Ishikawa (cell line): ENCODE results near the gene AKAP1.

Experiments used
- CEBPB ChIP-seq: IDR thresholded peaks from 2 replicates; pipeline ENCODE4 v1.6.1; 2012
- CREB1 ChIP-seq: IDR thresholded peaks from 2 replicates; pipeline ENCODE4 v1.6.1; 2012; ENCODE audit warnings: low read depth
- EGR1 ChIP-seq: IDR thresholded peaks from 2 replicates; pipeline ENCODE4 v1.6.1; 2012
- EP300 ChIP-seq: IDR thresholded peaks from 2 replicates; pipeline ENCODE4 v1.6.1; 2012; ENCODE audit warnings: borderline replicate concordance
- FOXM1 ChIP-seq: IDR thresholded peaks from 2 replicates; pipeline ENCODE4 v1.6.1; 2012; ENCODE audit warnings: low read depth, borderline replicate concordance
- MAX ChIP-seq: IDR thresholded peaks from 2 replicates; pipeline ENCODE4 v1.6.1; 2012
- NFIC ChIP-seq: IDR thresholded peaks from 2 replicates; pipeline ENCODE4 v1.6.1; 2012
- RAD21 ChIP-seq: IDR thresholded peaks from 2 replicates; pipeline ENCODE4 v1.6.1; 2012; ENCODE audit warnings: low read depth
- REST ChIP-seq: IDR thresholded peaks from 2 replicates; pipeline ENCODE4 v1.6.1; 2012; ENCODE audit warnings: low read depth, mild to moderate bottlenecking
- TAF1 ChIP-seq: IDR thresholded peaks from 2 replicates; pipeline ENCODE4 v1.6.1; 2012; ENCODE audit warnings: low read depth, mild to moderate bottlenecking
- TCF12 ChIP-seq: IDR thresholded peaks from 2 replicates; pipeline ENCODE4 v1.6.1; 2012; ENCODE audit warnings: low read depth
- TEAD4 ChIP-seq: IDR thresholded peaks from 2 replicates; pipeline ENCODE4 v1.6.1; 2012
- USF1 ChIP-seq: IDR thresholded peaks from 2 replicates; pipeline ENCODE4 v1.6.1; 2012
- YY1 ChIP-seq: IDR thresholded peaks from 2 replicates; pipeline ENCODE4 v1.6.1; 2012; ENCODE audit warnings: low read depth
- ZBTB7A ChIP-seq: IDR thresholded peaks from 2 replicates; pipeline ENCODE4 v1.6.1; 2012; ENCODE audit warnings: low read depth

The AKAP1 gene

GRCh38 chr17:57114085-57114673 lies 29.1 kb downstream of the AKAP1 start:
- no peak for TF ChIP-seq FOXM1
- TF ChIP-seq TCF12 = no peak
- no peak for TF ChIP-seq REST
- TF ChIP-seq RAD21 = peak; percentile 84
- TF ChIP-seq USF1 = no peak
- TF ChIP-seq EP300 = no peak

GRCh38 chr17:57115377-57115776 lies 30.3 kb downstream of the AKAP1 start:
- TF ChIP-seq NFIC (no peak), TAF1 (no peak), RAD21 (no peak), CEBPB (no peak), USF1 (no peak), TCF12 (no peak)

- TF ChIP-seq USF1 (no peak), FOXM1 (no peak), REST (no peak), CEBPB (no peak), RAD21 (no peak), MAX (no peak), TEAD4 (no peak), EP300 (no peak)
These were observed 30.9 kb downstream of the AKAP1 start for GRCh38 chr17:57115916-57116315.

- TF ChIP-seq TCF12 (no peak), USF1 (no peak), TEAD4 (no peak), ZBTB7A (no peak), NFIC (no peak), FOXM1 (no peak), TAF1 (no peak), CREB1 (no peak), EP300 (no peak), CEBPB (no peak), EGR1 (no peak), MAX (no peak), REST (no peak), YY1 (no peak), RAD21 (no peak)
These were observed 32.8 kb downstream of the AKAP1 start for GRCh38 chr17:57117798-57118197.
